GM18502 (cell line): ENCODE data around the gene B4GALT5.
"Not testable (repeated sequence)": the region's sequence is repeated elsewhere in the genome, so short reads cannot be mapped to it uniquely, and the experiment has no call there.

Experiments used
- ATAC-seq: cut with Tn5 transposase; IDR thresholded peaks from one replicate; pipeline ENCODE4 v1.9.1; 2021; ENCODE audit warnings: mild to moderate bottlenecking; ENCODE audit not compliant: unreplicated experiment, poor library complexity

The B4GALT5 gene

GRCh38 chr20:49635166-49635565 lies 78.5 kb downstream of the B4GALT5 start:
- no peak for ATAC-seq

GRCh38 chr20:49634116-49634515 lies 79.6 kb downstream of the B4GALT5 start:
- ATAC-seq: no peak

- no peak for ATAC-seq
These were observed 80.0 kb downstream of the B4GALT5 start for GRCh38 chr20:49633643-49634042.

GRCh38 chr20:49633023-49633422 lies 80.7 kb downstream of the B4GALT5 start:
- no peak for ATAC-seq

- no peak for ATAC-seq
These were observed 81.7 kb downstream of the B4GALT5 start for GRCh38 chr20:49631856-49632418.

GRCh38 chr20:49631061-49631716 lies 82.5 kb downstream of the B4GALT5 start:
- peak; percentile 53 for ATAC-seq

- ATAC-seq: peak; percentile 72
These were observed 83.2 kb downstream of the B4GALT5 start for GRCh38 chr20:49630396-49630951.

- no peak for ATAC-seq
These were observed 84.1 kb downstream of the B4GALT5 start for GRCh38 chr20:49629606-49630005.

- ATAC-seq: not testable (repeated sequence)
These were observed 85.4 kb downstream of the B4GALT5 start for GRCh38 chr20:49628280-49628679.

GRCh38 chr20:49627329-49627761 lies 86.3 kb downstream of the B4GALT5 start:
- no peak for ATAC-seq

- ATAC-seq: not testable (repeated sequence)
These were observed 88.7 kb downstream of the B4GALT5 start for GRCh38 chr20:49624988-49625387.

GRCh38 chr20:49624317-49624716 lies 89.4 kb downstream of the B4GALT5 start:
- ATAC-seq: no peak

- no peak for ATAC-seq
These were observed 91.4 kb downstream of the B4GALT5 start for GRCh38 chr20:49622243-49622642.

GRCh38 chr20:49620364-49621240 lies 93.1 kb downstream of the B4GALT5 start:
- peak; percentile 84 for ATAC-seq

- ATAC-seq: no peak
These were observed 94.3 kb downstream of the B4GALT5 start for GRCh38 chr20:49619113-49620048.

GRCh38 chr20:49618289-49618688 lies 95.4 kb downstream of the B4GALT5 start:
- ATAC-seq: no peak

- ATAC-seq: not testable (repeated sequence)
These were observed 96.3 kb downstream of the B4GALT5 start for GRCh38 chr20:49617394-49617793.

- ATAC-seq: no peak
These were observed 97.3 kb downstream of the B4GALT5 start for GRCh38 chr20:49616154-49617007.
